ENCODE results near the gene SAMD4A. TPM values are rescaled to one million over a fixed set of nuclear protein-coding genes. Genes with fewer than 3 reads are reported as not detected.
"Not testable (repeated sequence)": the region's sequence is repeated elsewhere in the genome, so short reads cannot be mapped to it uniquely, and the experiment has no call there.

Gene SAMD4A
- total RNA-seq, 4 donors from 2014 or later: 17.0 to 39.6 (median 21.3) TPM

DNA sequence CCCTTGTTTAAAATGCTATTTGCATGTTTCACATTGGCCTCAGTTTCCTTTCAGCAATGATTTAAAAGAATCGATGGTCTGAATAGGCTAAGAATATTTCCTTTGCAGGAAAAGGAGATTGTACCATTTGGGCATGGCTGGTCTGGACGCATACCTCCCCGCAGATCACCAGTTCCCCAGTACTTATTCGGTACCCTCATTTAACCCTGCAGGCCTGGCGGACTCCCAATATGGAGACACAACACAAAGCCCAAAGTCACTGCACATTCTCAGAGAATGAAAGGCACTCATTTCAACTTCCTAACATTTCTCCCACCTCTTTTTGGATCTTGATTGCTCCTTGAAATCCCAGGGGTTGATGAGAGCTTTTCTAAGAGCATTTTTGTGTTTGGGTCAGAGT lies 182.8 kb downstream of the SAMD4A start:
- no peaks in the 10 kb centered on the region for H3K4me1 ChIP-seq
- H3K9me3 ChIP-seq: no peaks in the 10 kb centered on the region
- H3K27ac ChIP-seq: no peak overlapping the region
- H3K27me3 ChIP-seq: no peaks in the 10 kb centered on the region
- TF ChIP-seq CTCF (IDR thresholded peaks at IDR 0.05) (no peak), POLR2A (IDR thresholded peaks at IDR 0.05) (no peak)
- H3K4me3 ChIP-seq: no peak overlapping the region
- no peak for DNase-seq
- H3K36me3 ChIP-seq: peaks cover 0 to 12% (median 0%) of the 10 kb centered on the region in 3 donors

- not testable (repeated sequence) for H3K4me1 ChIP-seq, DNase-seq, H3K27ac ChIP-seq, H3K27me3 ChIP-seq, H3K9me3 ChIP-seq, H3K4me3 ChIP-seq
- H3K36me3 ChIP-seq: peaks cover 0 to 12% (median 0%) of the 10 kb centered on the region in 3 donors
These were observed 185.7 kb downstream of the SAMD4A start for GRCh38 chr14:54752611-54753010.

GRCh38 chr14:54753396-54753795 lies 186.5 kb downstream of the SAMD4A start:
- DNase-seq, H3K9me3 ChIP-seq, H3K4me3 ChIP-seq, H3K4me1 ChIP-seq, H3K27me3 ChIP-seq, H3K27ac ChIP-seq: not testable (repeated sequence)
- peaks cover 0 to 12% (median 0%) of the 10 kb centered on the region in 3 donors for H3K36me3 ChIP-seq

DNA sequence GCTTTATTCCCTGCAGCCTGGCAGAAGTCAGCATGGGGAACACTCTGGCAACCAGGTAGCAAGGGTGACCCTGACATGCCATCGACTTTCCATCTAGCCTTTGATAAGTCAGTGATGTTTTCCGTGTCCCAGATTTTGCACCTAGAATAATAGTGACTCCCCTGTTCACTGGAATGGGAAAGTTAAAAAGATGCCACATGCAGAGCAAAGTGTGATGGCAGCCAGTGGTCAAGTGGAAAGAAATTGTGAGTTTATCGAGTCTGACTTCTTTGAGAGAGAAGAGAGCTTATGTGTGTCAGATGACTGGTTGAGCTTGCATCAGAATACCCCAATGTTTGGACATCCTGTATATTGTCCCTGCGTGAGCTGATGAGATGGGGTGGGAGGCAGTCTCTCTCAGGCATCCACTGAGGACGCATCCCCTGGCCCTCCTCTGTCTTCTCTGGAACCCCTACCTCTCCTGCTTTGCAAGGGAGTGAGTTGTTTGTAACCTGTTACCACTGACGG lies 187.2 kb downstream of the SAMD4A start:
- H3K36me3 ChIP-seq: peaks cover 0 to 12% (median 0%) of the 10 kb centered on the region in 3 donors
- DNase-seq: no peak
- H3K4me1 ChIP-seq: no peaks in the 10 kb centered on the region
- H3K27me3 ChIP-seq: no peaks in the 10 kb centered on the region
- H3K27ac ChIP-seq: no peak overlapping the region
- no peak overlapping the region for H3K4me3 ChIP-seq
- TF ChIP-seq POLR2A (IDR thresholded peaks at IDR 0.05): no peak
- TF ChIP-seq CTCF (IDR thresholded peaks at IDR 0.05): no peak
- no peaks in the 10 kb centered on the region for H3K9me3 ChIP-seq

GRCh38 chr14:54754623-54755386 lies 187.9 kb downstream of the SAMD4A start:
- no peak for TF ChIP-seq POLR2A (IDR thresholded peaks at IDR 0.05)
- no peak for TF ChIP-seq CTCF (IDR thresholded peaks at IDR 0.05)
- DNase-seq: no peak
- Histone ChIP-seq H3K36me3 (peaks cover 0 to 12% (median 0%) of the 10 kb centered on the region in 3 donors), H3K9me3 (no peaks in the 10 kb centered on the region), H3K4me1 (no peaks in the 10 kb centered on the region), H3K4me3 (no peak overlapping the region), H3K27ac (no peak overlapping the region), H3K27me3 (no peaks in the 10 kb centered on the region)

GRCh38 chr14:54756656-54757392 lies 189.9 kb downstream of the SAMD4A start:
- Histone ChIP-seq H3K4me1 (no peaks in the 10 kb centered on the region), H3K27ac (no peak overlapping the region), H3K27me3 (no peaks in the 10 kb centered on the region), H3K9me3 (no peaks in the 10 kb centered on the region), H3K36me3 (peaks cover 0 to 27% (median 0%) of the 10 kb centered on the region in 3 donors), H3K4me3 (no peak overlapping the region)
- TF ChIP-seq CTCF (IDR thresholded peaks at IDR 0.05) (no peak), POLR2A (IDR thresholded peaks at IDR 0.05) (no peak)
- DNase-seq: no peak
